ENCODE results near the gene YBX2.

YBX2 gene

DNA sequence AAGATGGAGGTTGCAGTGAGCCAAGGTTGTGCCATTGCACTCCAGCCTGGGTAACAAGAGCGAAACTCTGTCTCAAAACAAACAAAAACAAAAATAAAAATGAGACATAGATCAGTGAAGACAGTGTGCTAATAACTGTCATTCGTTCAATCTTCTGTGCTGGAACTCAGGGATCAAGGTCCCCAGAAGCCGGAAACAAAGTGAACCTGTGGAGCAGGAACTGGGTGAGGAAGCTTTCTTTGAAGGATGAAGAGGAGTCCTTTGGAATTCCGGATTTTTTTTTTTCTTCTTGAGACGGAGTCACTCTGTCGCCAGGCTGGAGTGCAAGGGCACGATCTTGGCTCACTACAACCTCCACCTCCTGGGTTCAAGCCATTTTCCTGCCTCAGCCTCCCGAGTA is 15.0 kb downstream of the YBX2 start:
- FAIRE-seq: no peak
- DNase-seq (ENCODE audit: low spot score): no peak

- FAIRE-seq: no peak
- no peak for DNase-seq (ENCODE audit: low spot score)
Observed at GRCh38 chr17:7266784-7267183, 27.7 kb downstream of the YBX2 start.

GRCh38 chr17:7263801-7264078 is 30.7 kb downstream of the YBX2 start:
- DNase-seq (ENCODE audit: low spot score) (no peak), FAIRE-seq (no peak)

- DNase-seq (ENCODE audit: low spot score) (no peak), FAIRE-seq (no peak)
Observed at GRCh38 chr17:7262935-7263800, 31.3 kb downstream of the YBX2 start.

GRCh38 chr17:7262192-7262934 is 32.1 kb downstream of the YBX2 start, which contains the start of gene CLDN7:
CLDN7 (minus strand) TSS chr17:7262478; CDS start chr17:7262043, 435 bp downstream.
- no peak for FAIRE-seq
- no peak for DNase-seq (ENCODE audit: low spot score)

DNA sequence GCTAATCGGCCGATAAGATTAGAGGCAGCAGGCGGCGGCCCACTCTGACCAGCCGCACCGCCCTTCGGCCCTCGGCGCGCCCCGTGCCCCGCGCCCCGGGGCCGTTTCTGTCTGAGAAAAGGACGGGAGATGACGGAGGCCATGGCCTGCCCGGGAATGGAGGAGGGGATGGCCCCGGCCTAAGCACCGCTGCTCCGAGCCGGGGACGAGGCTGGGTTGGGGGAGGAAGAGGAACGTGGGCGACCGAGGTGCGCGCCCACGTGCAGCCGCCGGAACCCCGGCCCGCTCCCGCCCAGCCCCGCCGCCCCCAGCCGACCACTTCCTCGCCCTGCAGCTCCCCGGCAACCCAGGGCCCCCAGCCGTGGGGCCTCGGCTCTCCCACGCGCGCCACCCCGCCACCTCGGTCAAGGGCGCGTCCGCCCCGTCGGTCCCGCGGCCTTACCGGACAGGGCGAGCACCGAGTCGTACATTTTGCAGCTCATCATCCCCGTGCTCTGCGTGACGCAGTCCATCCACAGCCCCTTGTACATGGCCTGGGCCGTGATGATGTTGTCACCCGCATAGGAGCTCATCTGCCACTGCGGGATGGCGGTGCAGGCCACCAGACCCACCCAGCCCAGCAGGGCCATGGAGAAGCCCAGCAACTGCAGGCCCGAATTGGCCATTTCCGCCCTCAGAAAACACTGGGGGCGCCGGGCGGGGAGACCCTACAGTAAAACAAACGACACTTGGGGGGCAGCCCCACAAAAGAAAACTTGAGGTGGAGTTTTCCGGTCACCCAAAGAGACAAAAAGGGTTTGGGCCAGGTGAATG is 32.9 kb downstream of the YBX2 start:
- FAIRE-seq: no peak

DNA sequence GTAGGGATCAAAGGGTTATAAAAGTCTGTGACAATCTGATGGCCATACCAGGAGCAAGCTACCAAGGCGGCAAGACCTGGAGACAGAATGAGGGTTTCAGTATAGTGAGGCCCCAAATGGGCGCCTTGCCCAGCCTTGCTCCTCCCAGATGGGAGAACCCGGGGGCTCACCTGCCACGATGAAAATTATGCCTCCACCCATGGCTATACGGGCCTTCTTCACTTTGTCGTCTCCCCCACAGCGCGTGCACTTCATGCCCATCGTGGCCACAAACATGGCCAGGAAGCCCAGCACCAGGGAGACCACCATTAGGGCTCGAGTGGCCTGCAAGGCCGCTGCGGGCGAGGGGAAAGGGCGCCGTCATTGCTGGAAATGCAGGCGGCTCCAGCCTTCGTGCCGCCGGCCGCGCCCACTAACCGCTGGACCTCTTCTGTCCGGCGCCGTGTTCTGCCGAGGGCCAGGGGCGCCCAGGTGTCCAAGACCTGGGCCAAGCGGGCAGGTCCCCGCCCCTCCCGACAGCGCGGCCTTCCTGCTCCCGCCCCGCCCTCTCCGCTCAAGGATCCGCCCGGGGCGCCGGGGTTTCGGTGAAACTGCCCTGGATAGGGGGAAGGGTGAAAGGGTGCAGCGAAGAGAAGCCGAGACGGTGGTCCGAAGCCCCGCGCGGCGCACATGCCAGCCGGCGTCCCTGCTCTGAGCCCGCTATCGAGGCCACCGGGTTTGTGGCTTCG is 33.6 kb downstream of the YBX2 start:
- DNase-seq (ENCODE audit: low spot score): no peak
- no peak for FAIRE-seq

More for the DNA sequence above, 32.9 kb downstream of the YBX2 start:
- no peak for DNase-seq (ENCODE audit: low spot score)

- DNase-seq (ENCODE audit: low spot score) (no peak), FAIRE-seq (no peak)
Observed at GRCh38 chr17:7260151-7260550, 34.3 kb downstream of the YBX2 start.

- FAIRE-seq: no peak
- DNase-seq (ENCODE audit: low spot score): no peak
Observed at GRCh38 chr17:7259555-7259889, 34.9 kb downstream of the YBX2 start.

DNA sequence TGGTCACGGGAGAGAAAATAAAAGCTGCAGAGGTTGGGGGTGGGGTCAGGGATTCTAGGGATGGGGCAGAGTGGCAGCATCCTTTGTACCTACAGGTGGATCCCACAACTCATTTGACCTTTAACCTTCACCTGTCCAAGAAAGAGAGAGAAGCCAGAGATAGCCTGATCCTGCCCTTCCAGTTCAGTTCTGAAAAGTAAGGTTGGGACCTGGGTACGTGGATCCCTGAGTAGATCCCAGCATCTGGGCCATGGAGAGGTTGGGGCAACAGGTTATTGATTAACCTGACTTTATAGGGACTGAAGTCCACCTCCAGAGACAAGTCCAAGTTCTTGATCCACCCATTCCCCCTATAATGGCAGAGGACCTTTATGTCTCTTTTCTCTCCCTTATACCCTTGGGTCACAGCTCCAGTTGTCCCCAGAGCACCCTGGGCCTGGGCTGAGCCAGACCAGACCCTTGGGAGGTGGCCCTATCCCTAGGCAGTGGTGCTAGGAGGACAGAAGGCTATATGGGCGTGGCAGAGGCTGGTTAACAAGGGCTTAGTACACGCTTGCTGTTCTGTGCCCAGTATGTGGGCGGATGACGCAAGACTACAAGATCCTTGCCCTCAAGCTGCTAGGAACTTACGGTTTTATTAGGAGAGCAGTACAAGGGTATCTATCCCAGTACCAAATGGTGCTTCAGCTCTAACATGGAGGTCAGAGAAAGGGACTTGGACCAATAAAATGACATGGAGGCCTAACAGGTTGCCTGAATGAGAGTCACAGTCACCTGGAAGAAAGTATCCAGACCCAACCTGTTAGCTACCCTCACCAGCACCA is 35.5 kb downstream of the YBX2 start:
- DNase-seq (ENCODE audit: low spot score) (no peak), FAIRE-seq (no peak)

DNA sequence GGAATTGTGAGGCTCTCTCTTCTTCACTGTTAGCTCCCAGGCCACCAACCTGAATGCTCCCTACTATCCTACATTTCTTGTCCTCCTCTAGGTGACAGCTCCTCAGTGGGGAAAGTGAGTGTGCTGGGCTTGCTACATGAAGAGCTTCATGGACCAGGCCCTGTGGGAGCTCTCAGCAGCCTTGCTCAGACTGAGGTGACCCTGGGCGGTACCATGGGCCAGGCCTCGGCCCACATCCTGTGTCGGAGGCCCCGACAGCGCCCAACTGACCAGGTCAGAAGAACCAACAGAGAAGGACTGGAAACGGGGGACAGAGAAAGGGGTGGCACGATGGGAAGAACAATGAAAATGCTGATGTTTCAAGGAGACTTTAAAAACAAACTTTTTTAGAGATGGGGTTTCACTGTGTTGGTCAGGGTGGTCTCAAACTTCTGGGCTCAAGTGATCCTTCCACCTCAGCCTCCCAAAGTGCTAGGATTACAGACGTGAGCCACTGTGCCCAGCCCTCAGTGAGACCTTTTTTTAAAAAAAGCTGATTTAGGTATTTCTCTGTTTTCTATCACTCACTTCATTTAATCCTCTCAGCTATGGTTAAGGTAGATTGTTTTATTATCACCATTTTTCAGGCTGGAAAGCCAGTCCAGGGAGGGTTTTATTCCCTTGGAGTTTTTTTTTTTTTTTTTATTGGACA is 37.5 kb downstream of the YBX2 start:
- FAIRE-seq (no peak), DNase-seq (ENCODE audit: low spot score) (no peak)

GRCh38 chr17:7254511-7254910 is 39.9 kb downstream of the YBX2 start:
- DNase-seq (ENCODE audit: low spot score) (no peak), FAIRE-seq (no peak)

- no peak for DNase-seq (ENCODE audit: low spot score)
- FAIRE-seq: no peak
Observed at GRCh38 chr17:7253082-7253481, 41.4 kb downstream of the YBX2 start.

DNA sequence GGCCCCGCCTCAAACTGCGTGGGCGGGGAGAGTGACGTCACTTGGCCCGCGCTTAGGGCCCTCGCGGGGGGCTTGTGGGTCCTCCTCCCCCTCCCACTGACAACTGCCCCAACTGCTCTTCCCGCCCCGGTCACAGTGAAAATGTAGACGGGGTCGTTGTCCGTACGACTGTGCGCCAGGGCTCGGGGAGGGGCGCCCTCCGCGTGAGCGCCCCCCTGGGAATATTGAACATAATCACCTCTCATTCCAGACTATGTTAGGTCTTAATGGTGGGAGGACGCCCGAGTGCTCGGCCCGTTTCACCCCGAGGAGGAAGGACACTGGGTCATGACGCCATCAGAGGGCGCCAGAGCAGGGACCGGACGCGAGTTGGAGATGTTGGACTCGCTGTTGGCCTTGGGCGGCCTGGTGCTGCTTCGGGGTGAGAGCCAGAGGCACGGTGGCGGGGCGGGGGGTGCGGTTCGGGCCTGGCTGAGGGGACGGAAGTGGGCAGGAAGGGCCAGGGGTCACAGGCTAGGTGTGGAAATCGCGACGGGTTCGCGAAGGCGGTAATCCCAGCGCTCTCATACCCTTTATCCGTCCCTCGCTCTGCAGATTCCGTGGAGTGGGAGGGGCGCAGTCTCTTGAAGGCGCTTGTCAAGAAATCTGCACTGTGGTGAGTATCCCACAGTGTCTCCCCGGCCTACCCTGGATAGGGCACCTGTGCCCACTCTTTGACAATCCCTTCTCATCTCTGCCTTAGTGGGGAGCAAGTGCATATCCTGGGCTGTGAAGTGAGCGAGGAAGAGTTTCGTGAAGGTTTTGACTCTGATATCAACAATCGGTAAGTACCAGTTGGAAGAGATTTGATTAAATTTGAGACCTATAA is 42.0 kb downstream of the YBX2 start, which contains the start of gene ELP5:
Gene ELP5, plus strand, starts transcription at position 40 of the 868 bp plus-strand sequence. Its CDS starts 336 bp downstream, at position 376.
- no peak for FAIRE-seq
- peak; percentile 79 for DNase-seq (ENCODE audit: low spot score)

GRCh38 chr17:7251661-7252175 is 42.7 kb downstream of the YBX2 start, which contains the start of gene CTDNEP1:
CTDNEP1 (minus strand) TSS chr17:7251734; CDS start chr17:7251296, 438 bp downstream.
- FAIRE-seq: peak; percentile 85
- DNase-seq (ENCODE audit: low spot score): peak; percentile 98

DNA sequence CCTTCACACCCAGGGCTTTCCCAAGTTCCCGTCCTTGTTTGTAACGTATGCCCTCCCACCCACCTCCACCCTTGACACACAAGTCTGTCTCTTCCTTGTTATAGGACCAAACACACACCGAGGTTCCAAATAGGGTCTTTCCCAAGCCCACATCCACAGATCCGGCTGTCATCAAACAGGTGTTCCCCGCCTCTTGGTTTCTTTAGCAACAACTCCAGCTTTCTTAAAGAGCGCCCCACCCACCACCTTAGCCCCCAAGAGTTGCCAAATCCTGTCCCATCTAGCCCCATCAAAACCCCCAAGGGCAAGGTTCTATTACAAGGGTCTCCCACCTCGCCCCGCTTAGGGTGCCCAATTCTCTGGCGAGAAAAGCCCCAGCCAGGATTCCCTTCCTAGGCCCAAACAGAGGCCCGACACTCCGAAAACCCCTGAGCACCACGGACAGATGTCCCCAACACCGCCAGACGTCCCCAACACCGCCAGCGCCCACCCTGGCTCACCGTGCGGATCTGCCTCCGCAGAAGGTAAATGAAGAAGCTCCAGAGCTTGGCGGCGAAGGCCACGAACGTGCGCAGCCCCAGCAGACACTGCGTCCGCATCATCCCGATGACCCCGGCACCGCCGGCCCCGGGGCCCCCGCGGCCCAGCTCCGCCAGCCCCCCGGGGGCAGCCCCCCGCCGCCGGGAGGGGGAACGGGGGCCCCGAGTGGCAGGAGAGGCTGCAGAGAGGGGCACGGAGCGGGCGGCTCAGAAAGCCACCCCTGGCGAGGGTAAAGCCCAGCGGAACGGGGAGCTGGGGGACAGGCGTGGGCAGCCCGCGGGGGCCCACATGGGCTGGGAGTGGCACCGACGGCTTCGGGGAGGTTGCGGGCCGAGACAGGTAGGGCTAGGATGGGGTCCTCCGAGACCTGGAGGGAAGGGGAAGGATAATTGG is 43.5 kb downstream of the YBX2 start:
- FAIRE-seq: no peak
- DNase-seq (ENCODE audit: low spot score): no peak

DNA sequence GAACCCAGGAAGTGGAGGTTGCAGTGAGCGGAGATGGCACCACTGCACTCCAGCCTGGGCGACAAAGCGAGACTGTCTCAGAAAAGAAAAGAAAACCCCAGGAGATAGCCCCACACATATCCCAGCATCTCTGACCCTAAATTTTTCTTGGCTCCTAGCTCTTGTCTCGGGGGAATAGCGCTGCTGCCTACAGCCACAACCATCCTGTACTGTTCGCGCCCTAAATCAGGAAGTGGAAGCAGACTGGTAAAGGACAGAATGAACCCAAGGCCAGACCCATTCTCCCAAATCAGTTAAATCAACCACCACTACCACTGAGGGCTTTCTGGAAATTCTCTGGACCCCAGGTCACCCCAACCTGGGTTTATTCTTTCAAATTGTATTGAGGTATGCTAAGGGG is 44.6 kb downstream of the YBX2 start:
- no peak for DNase-seq (ENCODE audit: low spot score)
- FAIRE-seq: no peak

Data from RCC 7860 (cell line).